Uterus (tissue), 4 donors: Measurements from ENCODE around the gene ISLR. TPM values are rescaled to one million over a fixed set of nuclear protein-coding genes. Genes with fewer than 3 reads are reported as not detected.

Experiments used
- DNase-seq, 2 donors: peaks; one replicate each; pipeline ENCODE4 v3.0.0-alpha.2; 2019 to 2020
- H3K27ac ChIP-seq, 2 donors: fragments of 200-600 bp; sonication (generic); 1 replicate in 1 of 2; 2 replicates in 1 of 2; pipeline ENCODE4 v1.5.1; 2016 to 2018
- H3K27me3 ChIP-seq, 2 donors: fragments of 200-600 bp; sonication (generic); one replicate each; pipeline ENCODE4 v1.5.1; 2018 to 2019; ENCODE audit warnings: control low read depth in 1 of 2
- H3K36me3 ChIP-seq, 2 donors: fragments of 200-600 bp; sonication (generic); one replicate each; pipeline ENCODE4 v1.5.1; 2019; ENCODE audit warnings: control low read depth in 1 of 2
- H3K4me1 ChIP-seq, 2 donors: fragments of 200-600 bp; sonication (generic); one replicate each; pipeline ENCODE4 v1.5.1; 2018 to 2019; ENCODE audit warnings: control low read depth in 1 of 2
- H3K4me3 ChIP-seq, 2 donors: fragments of 200-600 bp; sonication (generic); 1 replicate in 1 of 2; 2 replicates in 1 of 2; pipeline ENCODE4 v1.5.1; 2018 to 2019; ENCODE audit warnings: mild to moderate bottlenecking in 1 of 2
- H3K9me3 ChIP-seq, 2 donors: fragments of 200-600 bp; sonication (generic); one replicate each; pipeline ENCODE4 v1.5.1; 2019; ENCODE audit warnings: control low read depth in 1 of 2
- POLR2A ChIP-seq, 2 donors: fragments of 450-650 bp; IDR thresholded peaks; one replicate each; pipeline ENCODE4 v1.6.1; 2016; ENCODE audit warnings: antibody characterized with exemption in 2 of 2, mild to moderate bottlenecking in 1 of 2, moderate library complexity in 1 of 2
- intact Hi-C: fragments of 100-400 bp; cut with DNase I; formaldehyde crosslinking; loops from one replicate; pipeline ENCODE4 v1.15.1; 2023; ENCODE audit warnings: low total_unique reads
- small RNA-seq: library from RNA; depleted of rRNA; stranded (forward); fragments of <200 nt; gene quantifications from one replicate; pipeline ENCODE3, GENCODE V24; 2016
- total RNA-seq, 4 donors: library from RNA; depleted of rRNA in 3 of 4; stranded (reverse); fragments of >200 nt in 3 of 4; gene quantifications; one replicate each; pipeline versions ENCODE4 v1.1.0 to v1.2.4, GENCODE V29; 2014 to 2023
- TF ChIP-seq, protein P1 (sequence below), 4 experiments: fragments of 200-600 bp in 2 of 4; fragments of 450-650 bp in 2 of 4; sonication (generic) in 2 of 4; IDR thresholded peaks; one replicate each; pipeline ENCODE4 v1.5.1; 2016 to 2019; ENCODE audit warnings: antibody characterized with exemption in 4 of 4, mild to moderate bottlenecking in 2 of 4, moderate library complexity in 1 of 4
- donor health status: DM: yes; HTN: yes; CAD: no.

The ISLR gene
- total RNA-seq, 4 donors from 2014 or later: 170 to 215 (median 201) TPM

- H3K36me3 ChIP-seq: no peaks in the 10 kb centered on the region
- no peaks in the 10 kb centered on the region for H3K27me3 ChIP-seq
- DNase-seq: no peak
- TF ChIP-seq, protein P1, sequence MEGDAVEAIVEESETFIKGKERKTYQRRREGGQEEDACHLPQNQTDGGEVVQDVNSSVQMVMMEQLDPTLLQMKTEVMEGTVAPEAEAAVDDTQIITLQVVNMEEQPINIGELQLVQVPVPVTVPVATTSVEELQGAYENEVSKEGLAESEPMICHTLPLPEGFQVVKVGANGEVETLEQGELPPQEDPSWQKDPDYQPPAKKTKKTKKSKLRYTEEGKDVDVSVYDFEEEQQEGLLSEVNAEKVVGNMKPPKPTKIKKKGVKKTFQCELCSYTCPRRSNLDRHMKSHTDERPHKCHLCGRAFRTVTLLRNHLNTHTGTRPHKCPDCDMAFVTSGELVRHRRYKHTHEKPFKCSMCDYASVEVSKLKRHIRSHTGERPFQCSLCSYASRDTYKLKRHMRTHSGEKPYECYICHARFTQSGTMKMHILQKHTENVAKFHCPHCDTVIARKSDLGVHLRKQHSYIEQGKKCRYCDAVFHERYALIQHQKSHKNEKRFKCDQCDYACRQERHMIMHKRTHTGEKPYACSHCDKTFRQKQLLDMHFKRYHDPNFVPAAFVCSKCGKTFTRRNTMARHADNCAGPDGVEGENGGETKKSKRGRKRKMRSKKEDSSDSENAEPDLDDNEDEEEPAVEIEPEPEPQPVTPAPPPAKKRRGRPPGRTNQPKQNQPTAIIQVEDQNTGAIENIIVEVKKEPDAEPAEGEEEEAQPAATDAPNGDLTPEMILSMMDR (IDR thresholded peaks at IDR 0.05): no peak
- TF ChIP-seq POLR2A (IDR thresholded peaks at IDR 0.05): no peak
- H3K4me1 ChIP-seq: peaks cover 0 to 6% of the 10 kb centered on the region in 2 donors
- peak overlapping the region in 1 of 2 donors; percentile 43 for H3K27ac ChIP-seq
- intact Hi-C loops: no loop called here
- H3K4me3 ChIP-seq: no peak overlapping the region
- no peaks in the 10 kb centered on the region for H3K9me3 ChIP-seq
Measured at GRCh38 chr15:74221399-74222239, 48.1 kb downstream of the ISLR start.

DNA sequence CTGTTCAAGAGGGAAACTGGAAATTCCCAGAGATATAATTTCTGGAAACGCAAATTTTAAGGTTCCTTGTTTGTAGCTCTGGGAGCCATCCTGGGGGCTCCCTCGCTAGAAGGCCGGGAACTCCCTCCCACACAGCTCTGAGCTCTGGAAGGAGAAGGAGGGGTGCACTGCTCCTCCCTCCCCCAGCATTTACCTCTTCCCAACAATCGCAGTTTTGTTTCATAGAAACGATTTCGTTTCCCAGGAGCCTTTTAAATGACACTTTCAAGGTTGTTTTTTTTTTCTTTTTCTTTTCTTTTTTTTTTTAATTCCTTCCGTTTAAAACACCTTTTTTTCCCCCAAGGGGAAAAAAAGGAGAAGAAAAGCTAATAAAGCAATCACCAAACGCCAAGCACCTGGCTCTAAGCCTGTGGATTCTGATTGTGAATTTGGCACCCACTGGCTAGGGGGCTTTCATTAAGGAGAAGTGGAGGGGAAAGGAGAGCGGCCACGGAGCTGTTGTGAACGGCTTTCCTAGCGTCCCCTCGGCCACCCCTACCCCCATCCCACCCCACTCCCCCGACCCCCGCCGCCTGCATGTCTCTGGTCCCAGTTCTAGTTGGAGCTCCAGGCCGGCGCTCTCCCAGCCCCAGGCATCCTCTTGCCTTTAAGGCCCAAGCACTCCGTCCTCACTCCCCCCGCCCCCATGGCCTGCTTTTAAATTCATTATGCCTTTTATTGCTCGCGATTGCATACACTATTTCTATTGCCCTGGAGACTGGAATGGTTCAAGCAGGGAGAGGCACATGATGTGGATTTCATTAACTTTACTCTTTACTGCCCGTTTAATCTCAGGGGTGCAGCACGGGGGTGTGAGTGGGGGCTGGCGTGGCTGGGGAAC, 49.0 kb downstream of the ISLR start:
- Histone ChIP-seq H3K4me3 (no peak overlapping the region), H3K27me3 (no peaks in the 10 kb centered on the region), H3K4me1 (peaks cover 0 to 6% of the 10 kb centered on the region in 2 donors), H3K36me3 (no peaks in the 10 kb centered on the region), H3K9me3 (no peaks in the 10 kb centered on the region), H3K27ac (peak overlapping the region in 1 of 2 donors; percentile 43)
- DNase-seq: no peak
- TF ChIP-seq, protein P1 (IDR thresholded peaks at IDR 0.05): no peak
- no peak for TF ChIP-seq POLR2A (IDR thresholded peaks at IDR 0.05)
- intact Hi-C loops: no loop called here

- intact Hi-C loops: no loop called here
Measured at GRCh38 chr15:74225928-74226327, 52.4 kb downstream of the ISLR start.

More at GRCh38 chr15:74225928-74226327, 52.4 kb downstream of the ISLR start:
- Histone ChIP-seq H3K27me3 (no peaks in the 10 kb centered on the region), H3K4me1 (peaks cover 6 to 7% of the 10 kb centered on the region in 2 donors), H3K36me3 (no peaks in the 10 kb centered on the region), H3K4me3 (no peak overlapping the region), H3K27ac (no peak overlapping the region), H3K9me3 (no peaks in the 10 kb centered on the region)
- TF ChIP-seq, protein P1 (IDR thresholded peaks at IDR 0.05): no peak
- no peak for TF ChIP-seq POLR2A (IDR thresholded peaks at IDR 0.05)
- no peak for DNase-seq

Small RNA genes lying within 50 kb of the gene (small RNA-seq; reads per million reads assigned to genes)
- not detected for gene RF00017

Other genes with a start within 250 kb of the ISLR start
- 10 to 100 TPM; 19.4 to 68.4 (median 33.1) TPM for gene LOXL1, start 247.2 kb upstream of the ISLR start, total RNA-seq
- 10 to 100 TPM in 2 of 4 donors, 1 to 10 TPM in 2; 4.4 to 16.6 (median 8.3) TPM for gene STOML1, start 181.4 kb upstream of the ISLR start, total RNA-seq
- gene PML, start 179.0 kb upstream of the ISLR start, total RNA-seq: 100 to 1,000 TPM in 2 of 4 donors, 10 to 100 TPM in 2; 39.0 to 118 (median 78.3) TPM
- under 1 TPM in 1 of 4 donors, not detected in 3; 0.58 TPM for gene GOLGA6A, start 91.2 kb upstream of the ISLR start, total RNA-seq
- 10 to 100 TPM in 1 of 4 donors, 1 to 10 TPM in 1, under 1 TPM in 1, not detected in 1; 0.77 to 11.8 (median 5.1) TPM for gene ISLR2, start 43.1 kb upstream of the ISLR start, total RNA-seq
- 10 to 100 TPM in 2 of 4 donors, under 1 TPM in 1, not detected in 1; 0.26 to 62.6 (median 11.6) TPM for gene STRA6, start 29.1 kb downstream of the ISLR start, total RNA-seq
- gene CCDC33, start 62.6 kb downstream of the ISLR start, total RNA-seq: 1 to 10 TPM; 1.4 to 2.8 (median 1.7) TPM
- gene CYP11A1, start 193.9 kb downstream of the ISLR start, total RNA-seq: 1 to 10 TPM in 2 of 4 donors, not detected in 2; 1.1 to 2.3 TPM